T-cell (primary cell): ENCODE results near the gene ERBB2. TPM values are rescaled to one million over a fixed set of nuclear protein-coding genes. Genes with fewer than 3 reads are reported as not detected.

ENCODE experiments used
- ATAC-seq, 4 experiments: fragments of 200-7000 bp in 3 of 4; fragments of 150-1000 bp in 1 of 4; cut with Tn5 transposase; replicated peaks in 1 of 4; 1 replicate in 3 of 4; 2 replicates in 1 of 4; pipeline ENCODE4 v1.10.0; 2021; ENCODE audit warnings: moderate library complexity in 3 of 4, mild to moderate bottlenecking in 2 of 4, moderate number of reproducible peaks in 1 of 4
- CTCF ChIA-PET, 2 donors: fragments of 300-600 bp; sonication (Branson Sonifier 250); formaldehyde crosslinking; loops; one replicate each; lab custom pipeline; 2022; ENCODE audit warnings: antibody characterized with exemption in 2 of 2; lab: Charles Lee
- POLR2A ChIA-PET, 2 donors: fragments of 300-600 bp; sonication (Branson Sonifier 250); formaldehyde crosslinking; loops; one replicate each; lab custom pipeline; 2022; ENCODE audit warnings: antibody characterized with exemption in 2 of 2; lab: Charles Lee
- DNase-seq, 35 experiments: peaks; one replicate each; pipeline versions ENCODE4 v3.0.0 to v3.0.0-alpha.2; 2013 to 2023
- H3K27ac ChIP-seq: one replicate; pipeline ENCODE4 v1.5.1; 2013; ENCODE audit warnings: low read length
- H3K27me3 ChIP-seq, 2 experiments: replicated peaks in 1 of 2; 1 replicate in 1 of 2; 2 replicates in 1 of 2; pipeline versions ENCODE4 v1.6.1 to v1.7.0; 2013; ENCODE audit warnings: low read length in 1 of 2, mixed read lengths in 1 of 2; ENCODE audit not compliant: control insufficient read depth in 2 of 2, insufficient read depth in 2 of 2; ENCODE audit errors: extremely low read depth in 1 of 2
- H3K36me3 ChIP-seq, 2 donors: 1 replicate in 1 of 2; 2 replicates in 1 of 2; pipeline versions ENCODE4 v1.6.1 to v1.7.0; 2013; ENCODE audit warnings: low read length in 1 of 2; ENCODE audit not compliant: control insufficient read depth in 2 of 2, insufficient read depth in 1 of 2; ENCODE audit errors: extremely low read depth in 1 of 2
- H3K4me1 ChIP-seq, 2 experiments: 1 replicate in 1 of 2; 2 replicates in 1 of 2; pipeline versions ENCODE4 v1.6.1 to v1.7.0; 2013; ENCODE audit warnings: low read length in 2 of 2, mixed read lengths in 1 of 2; ENCODE audit not compliant: insufficient read depth in 2 of 2, control insufficient read depth in 1 of 2; ENCODE audit errors: extremely low read depth in 1 of 2
- H3K4me3 ChIP-seq, 2 donors: 1 replicate in 1 of 2; 2 replicates in 1 of 2; pipeline versions ENCODE4 v1.5.1 to v1.7.0; 2013; ENCODE audit warnings: mild to moderate bottlenecking in 2 of 2, low read length in 1 of 2, moderate library complexity in 1 of 2; ENCODE audit not compliant: control insufficient read depth in 1 of 2; ENCODE audit errors: extremely low read depth in 1 of 2
- H3K9me3 ChIP-seq: 2 replicates; pipeline ENCODE4 v1.7.0; 2013
- H3K27ac Mint-ChIP-seq, 2 donors: one replicate each; pipeline ENCODE4 v1.8.0; 2020 to 2021; ENCODE audit warnings: mild to moderate bottlenecking in 2 of 2, mixed read lengths in 2 of 2
- H3K27me3 Mint-ChIP-seq, 2 donors: one replicate each; pipeline ENCODE4 v1.8.0; 2021 to 2022; ENCODE audit warnings: mixed read lengths in 2 of 2
- H3K36me3 Mint-ChIP-seq: one replicate; pipeline ENCODE4 v1.8.0; 2021; ENCODE audit warnings: mixed read lengths
- H3K4me1 Mint-ChIP-seq, 3 donors: one replicate each; pipeline ENCODE4 v1.8.0; 2020 to 2022; ENCODE audit warnings: mixed read lengths in 3 of 3, mild to moderate bottlenecking in 1 of 3
- H3K4me3 Mint-ChIP-seq, 3 donors: one replicate each; pipeline ENCODE4 v1.8.0; 2020 to 2022; ENCODE audit warnings: mild to moderate bottlenecking in 3 of 3, mixed read lengths in 3 of 3, moderate library complexity in 3 of 3
- H3K9me3 Mint-ChIP-seq, 3 donors: one replicate each; pipeline ENCODE4 v1.8.0; 2020 to 2022; ENCODE audit warnings: mixed read lengths in 3 of 3
- WGBS: methylation state at CpG from one replicate; pipeline ENCODE4 v1.1.5; 2013; ENCODE audit warnings: missing lambda C conversion rate; ENCODE audit not compliant: insufficient coverage; 5-methylcytosine and 5-hydroxymethylcytosine counted together
- total RNA-seq, 35 experiments: library from RNA in 6 of 35; stranded (reverse) in 6 of 35; fragments of 120-200 nt in 1 of 35; gene quantifications; one replicate each; pipeline versions ENCODE4 v1.2.1 to v1.2.4 and lab custom pipeline; 2013 to 2026

Gene ERBB2
- total RNA-seq, 5 donors from 2014 or later (not counting 1 experiment from before 2014, with no cell fraction given): 4.1 to 8.8 (median 6.0) TPM

DNA sequence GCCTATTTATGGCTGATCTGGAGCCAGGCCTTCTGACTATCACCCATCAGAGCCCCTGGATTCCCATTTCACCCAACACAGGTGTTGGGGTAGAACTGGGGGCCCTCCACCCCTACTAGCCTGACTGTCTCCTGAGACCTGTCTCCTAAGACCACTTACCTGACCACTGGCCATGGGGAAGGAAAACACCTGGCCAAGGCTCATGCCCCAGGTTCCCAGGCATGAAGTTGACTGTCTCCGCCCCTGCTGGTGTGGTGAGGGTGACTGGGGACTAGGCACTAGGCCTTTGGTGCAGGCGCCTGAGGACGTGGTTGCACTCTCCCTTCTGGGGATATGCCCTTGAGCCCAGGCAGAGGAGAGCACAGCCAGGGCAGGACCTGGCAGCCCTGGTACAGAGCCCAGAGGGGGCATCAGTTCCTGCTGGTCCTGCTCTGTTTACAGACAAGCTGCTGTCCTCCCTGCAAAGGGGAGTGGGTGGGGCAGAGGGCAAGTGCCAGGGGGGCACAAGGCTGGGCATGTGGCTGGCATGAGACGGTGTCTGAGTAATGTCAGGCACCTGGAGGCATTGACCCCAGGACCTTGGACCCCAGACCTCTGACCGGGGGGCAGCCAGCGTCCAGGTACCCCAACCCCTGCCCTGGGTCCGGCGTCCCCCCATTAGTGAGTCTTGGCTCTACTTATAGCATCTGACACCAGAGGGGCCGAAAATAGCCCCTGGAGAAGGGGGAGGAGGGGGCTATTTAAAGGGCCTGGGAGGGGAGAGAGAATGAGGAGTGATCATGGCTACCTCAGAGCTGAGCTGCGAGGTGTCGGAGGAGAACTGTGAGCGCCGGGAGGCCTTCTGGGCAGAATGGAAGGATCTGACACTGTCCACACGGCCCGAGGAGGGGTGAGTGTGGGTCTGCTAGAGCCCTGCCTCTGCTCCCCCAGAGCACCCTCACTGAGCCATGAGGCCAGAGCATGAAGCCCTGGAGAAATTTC is 35.0 kb upstream of the ERBB2 start, which contains the start of gene TCAP:
TCAP (plus strand) TSS at position 769 of the 981 bp plus-strand sequence; CDS start at position 780, 11 bp downstream.
- H3K4me3 Mint-ChIP-seq: peak within 1 kb of the TSS in 1 of 3 donors; percentile 59
- H3K9me3 Mint-ChIP-seq: no peaks in the 10 kb centered on the region
- Histone ChIP-seq H3K9me3 (no peaks in the 10 kb centered on the region), H3K27ac (no peak within 1 kb of the TSS), H3K36me3 (peaks cover 9 to 31% of the 10 kb centered on the region in 2 donors), H3K27me3 (peaks cover 0 to 41% of the 10 kb centered on the region in 2 experiments), H3K4me3 (no peak within 1 kb of the TSS), H3K4me1 (peaks cover 6 to 48% of the 10 kb centered on the region in 2 experiments)
- ChIA-PET POLR2A (no interaction called here), CTCF (interaction anchor here in 1 of 2 donors (1.0 kb wide), 1 partner anchor 23 kb away, joined by 3 read pairs; the partner anchor contains the start of gene PGAP3)
- peaks cover 15% of the 10 kb centered on the region for H3K36me3 Mint-ChIP-seq
- H3K27ac Mint-ChIP-seq: peak within 1 kb of the TSS in 1 of 2 donors; percentile 19
- peaks cover 10 to 19% (median 16%) of the 10 kb centered on the region in 3 donors for H3K4me1 Mint-ChIP-seq
- 82% methylated on average over 6 of the region's 15 CpGs for WGBS
- peaks cover 12 to 16% of the 10 kb centered on the region in 2 donors for H3K27me3 Mint-ChIP-seq
- ATAC-seq: no peak
- no peak for DNase-seq

DNA sequence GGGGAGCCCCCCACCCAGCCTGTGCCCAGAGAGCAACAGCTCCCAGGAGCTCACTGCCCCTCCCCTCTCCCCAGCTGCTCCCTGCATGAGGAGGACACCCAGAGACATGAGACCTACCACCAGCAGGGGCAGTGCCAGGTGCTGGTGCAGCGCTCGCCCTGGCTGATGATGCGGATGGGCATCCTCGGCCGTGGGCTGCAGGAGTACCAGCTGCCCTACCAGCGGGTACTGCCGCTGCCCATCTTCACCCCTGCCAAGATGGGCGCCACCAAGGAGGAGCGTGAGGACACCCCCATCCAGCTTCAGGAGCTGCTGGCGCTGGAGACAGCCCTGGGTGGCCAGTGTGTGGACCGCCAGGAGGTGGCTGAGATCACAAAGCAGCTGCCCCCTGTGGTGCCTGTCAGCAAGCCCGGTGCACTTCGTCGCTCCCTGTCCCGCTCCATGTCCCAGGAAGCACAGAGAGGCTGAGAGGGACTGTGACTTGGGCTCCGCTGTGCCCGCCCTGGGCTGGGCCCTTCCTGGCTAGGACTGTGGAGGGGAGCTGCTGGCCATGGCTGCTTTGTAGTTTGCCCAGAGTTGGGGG is 34.1 kb upstream of the ERBB2 start:
- peak in 3 of 4 experiments; percentile 13 to 36 (median 21) for ATAC-seq
- peaks cover 2 to 40% of the 10 kb centered on the region in 2 experiments for H3K4me1 ChIP-seq
- peak overlapping the region in 1 of 3 donors; percentile 59 for H3K4me3 Mint-ChIP-seq
- CTCF ChIA-PET: interaction anchor here (1.0 to 1.6 kb wide), 2 partner anchors 12 to 22 kb away, joined by 3 to 4 read pairs; partner anchors contain the start of gene PGAP3 (in 1 of the 2)
- POLR2A ChIA-PET: no interaction called here
- DNase-seq: peak in 1 of 35 experiments; percentile 36
- no peak overlapping the region for H3K27ac ChIP-seq
- H3K4me1 Mint-ChIP-seq: peaks cover 9 to 17% (median 15%) of the 10 kb centered on the region in 3 donors
- H3K27me3 ChIP-seq: peaks cover 0 to 49% of the 10 kb centered on the region in 2 experiments
- peaks cover 12 to 16% of the 10 kb centered on the region in 2 donors for H3K27me3 Mint-ChIP-seq
- H3K36me3 ChIP-seq: peaks cover 5 to 22% of the 10 kb centered on the region in 2 donors
- no peak overlapping the region for H3K27ac Mint-ChIP-seq
- H3K36me3 Mint-ChIP-seq: peaks cover 9% of the 10 kb centered on the region
- no peaks in the 10 kb centered on the region for H3K9me3 Mint-ChIP-seq
- no peaks in the 10 kb centered on the region for H3K9me3 ChIP-seq
- H3K4me3 ChIP-seq: no peak overlapping the region
- WGBS: 63% methylated on average over 12 of the region's 17 CpGs

DNA sequence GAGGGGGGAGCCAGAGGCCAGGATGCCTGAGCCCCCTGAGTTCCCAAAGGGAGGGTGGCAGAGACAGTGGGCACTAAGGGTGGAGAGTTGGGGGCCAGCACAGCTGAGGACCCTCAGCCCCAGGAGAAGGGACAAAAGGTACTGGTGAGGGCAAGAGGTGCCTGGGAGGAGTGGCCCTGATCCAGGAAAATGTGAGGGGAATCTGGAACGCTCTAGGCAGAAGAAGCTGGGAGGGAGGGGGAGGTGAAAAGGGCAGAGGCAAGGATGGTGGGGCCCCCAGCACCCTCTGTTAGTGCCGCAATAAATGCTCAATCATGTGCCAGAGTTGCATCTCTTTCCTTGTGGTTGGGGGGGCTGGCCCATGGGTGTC is 33.6 kb upstream of the ERBB2 start:
- Mint-ChIP-seq H3K9me3 (no peaks in the 10 kb centered on the region), H3K27ac (no peak overlapping the region), H3K27me3 (peaks cover 12 to 16% of the 10 kb centered on the region in 2 donors), H3K36me3 (peaks cover 5% of the 10 kb centered on the region), H3K4me1 (peaks cover 9 to 15% (median 13%) of the 10 kb centered on the region in 3 donors), H3K4me3 (peak overlapping the region in 1 of 3 donors; percentile 59)
- DNase-seq (no peak), ATAC-seq (no peak)
- Histone ChIP-seq H3K4me3 (no peak overlapping the region), H3K27me3 (peaks cover 0 to 54% of the 10 kb centered on the region in 2 experiments), H3K27ac (no peak overlapping the region), H3K9me3 (no peaks in the 10 kb centered on the region), H3K36me3 (peaks cover 5 to 17% of the 10 kb centered on the region in 2 donors), H3K4me1 (peaks cover 2 to 35% of the 10 kb centered on the region in 2 experiments)
- POLR2A ChIA-PET: interaction anchor here in 1 of 2 donors (0.6 kb wide), 1 partner anchor 293 kb away, joined by 5 read pairs; no protein-coding TSS in a partner anchor
- 100% methylated on average over 1 of the region's 2 CpGs for WGBS
- CTCF ChIA-PET: interaction anchor here (1.0 to 1.6 kb wide), 3 partner anchors 13 to 45 kb away, joined by 3 to 4 read pairs (median 3); partner anchors contain the start of gene PGAP3 (in 1 of the 2)

DNA sequence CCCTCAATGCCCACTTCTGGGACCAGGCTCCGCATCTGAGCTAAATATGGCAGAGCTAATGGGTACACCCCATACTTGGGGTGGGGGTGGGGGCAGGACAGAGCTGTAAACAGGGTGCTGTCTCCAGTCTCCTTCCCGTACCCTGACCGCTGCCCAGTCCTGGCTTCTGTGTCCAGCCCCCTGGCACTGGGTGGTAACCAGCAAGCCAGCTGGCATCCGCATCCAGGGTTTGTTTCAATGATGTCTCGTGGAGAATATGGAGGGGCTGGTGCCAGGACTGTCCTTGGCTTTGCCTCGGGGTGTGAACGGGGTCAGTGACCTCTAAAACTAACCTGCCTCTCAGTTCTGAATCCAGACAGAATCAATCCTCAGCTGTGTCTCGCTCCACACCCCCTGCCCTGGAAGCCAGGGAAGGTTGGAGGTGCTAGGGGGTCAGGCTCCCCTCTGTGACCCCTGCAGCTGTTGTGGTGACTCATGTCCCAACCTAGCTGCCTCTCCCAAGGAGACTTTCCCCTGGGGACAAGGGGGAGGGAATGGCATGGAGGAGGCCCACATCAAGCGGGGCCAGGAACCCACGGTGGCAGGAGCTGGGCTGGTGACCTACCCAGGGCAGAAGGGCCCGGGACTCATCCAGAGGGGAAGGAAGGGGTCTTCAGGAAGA is 33.1 kb upstream of the ERBB2 start:
- Mint-ChIP-seq H3K9me3 (no peaks in the 10 kb centered on the region), H3K27ac (no peak overlapping the region), H3K36me3 (peaks cover under 1% of the 10 kb centered on the region), H3K4me1 (peaks cover 8 to 13% (median 10%) of the 10 kb centered on the region in 3 donors), H3K4me3 (peak overlapping the region in 2 of 3 donors; percentile 57 to 59), H3K27me3 (peaks cover 12 to 16% of the 10 kb centered on the region in 2 donors)
- CTCF ChIA-PET: interaction anchor here (0.6 to 1.6 kb wide), 5 partner anchors 13 to 88 kb away, joined by 3 to 10 read pairs (median 4); no protein-coding TSS in a partner anchor
- no peak for ATAC-seq
- peaks cover 5 to 12% of the 10 kb centered on the region in 2 donors for H3K36me3 ChIP-seq
- WGBS: 78% methylated on average over 7 of the region's 11 CpGs
- H3K4me1 ChIP-seq: peaks cover 2 to 31% of the 10 kb centered on the region in 2 experiments
- no peaks in the 10 kb centered on the region for H3K9me3 ChIP-seq
- no peak overlapping the region for H3K27ac ChIP-seq
- no peak overlapping the region for H3K4me3 ChIP-seq
- DNase-seq: no peak
- POLR2A ChIA-PET: interaction anchor here (0.6 kb wide), 2 partner anchors 86 to 294 kb away, joined by 5 to 10 read pairs; no protein-coding TSS in a partner anchor
- H3K27me3 ChIP-seq: peaks cover 0 to 59% of the 10 kb centered on the region in 2 experiments

DNA sequence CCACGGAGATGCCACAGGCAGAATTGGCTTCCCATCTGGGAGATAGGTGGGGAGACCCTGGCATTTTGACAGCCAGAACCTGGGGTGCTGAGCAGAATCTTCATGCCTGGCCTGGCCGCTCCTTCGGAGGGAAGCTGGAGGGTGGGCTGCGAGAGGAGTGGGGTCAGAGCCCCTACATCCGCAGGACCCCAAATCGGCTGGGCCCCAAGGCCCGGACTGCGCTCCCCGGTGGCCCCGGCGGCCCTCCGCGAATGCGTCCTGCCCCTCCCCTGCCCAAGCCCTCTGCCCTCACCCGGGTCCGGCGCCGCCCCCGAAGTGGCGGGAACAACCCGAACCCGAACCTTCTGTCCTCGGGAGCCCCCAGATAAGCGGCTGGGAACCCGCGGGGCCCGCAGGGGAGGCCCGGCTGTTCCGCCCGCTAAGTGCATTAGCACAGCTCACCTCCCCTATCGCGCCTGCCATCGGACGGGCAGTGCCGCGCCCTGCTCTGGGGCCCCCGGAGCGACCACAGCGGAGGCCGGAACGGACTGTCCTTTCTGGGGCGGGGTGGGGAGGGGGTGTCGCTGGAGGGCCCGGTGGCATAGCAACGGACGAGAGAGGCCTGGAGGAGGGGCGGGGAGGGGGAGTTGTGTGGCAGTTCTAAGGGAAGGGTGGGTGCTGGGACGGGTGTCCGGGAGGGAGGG is 32.5 kb upstream of the ERBB2 start:
- Mint-ChIP-seq H3K27me3 (peaks cover 12 to 18% of the 10 kb centered on the region in 2 donors), H3K9me3 (no peaks in the 10 kb centered on the region), H3K4me1 (peaks cover 13 to 18% (median 14%) of the 10 kb centered on the region in 3 donors), H3K36me3 (no peaks in the 10 kb centered on the region), H3K4me3 (peak overlapping the region; percentile 54 to 60 (median 59)), H3K27ac (no peak overlapping the region)
- Histone ChIP-seq H3K27me3 (peaks cover 0 to 60% of the 10 kb centered on the region in 2 experiments), H3K4me1 (peaks cover 2 to 35% of the 10 kb centered on the region in 2 experiments), H3K36me3 (peaks cover 5 to 6% of the 10 kb centered on the region in 2 donors), H3K9me3 (no peaks in the 10 kb centered on the region), H3K4me3 (peak overlapping the region in 1 of 2 donors; percentile 30), H3K27ac (no peak overlapping the region)
- 20% methylated on average over 41 of the region's 49 CpGs for WGBS
- POLR2A ChIA-PET: interaction anchor here in 1 of 2 donors (0.6 kb wide), 1 partner anchor 86 kb away, joined by 10 read pairs; no protein-coding TSS in a partner anchor
- CTCF ChIA-PET: interaction anchor here (0.6 to 1.6 kb wide), 5 partner anchors 14 to 88 kb away, joined by 3 to 10 read pairs (median 4); no protein-coding TSS in a partner anchor
- DNase-seq: peak in 4 of 35 experiments; percentile 22 to 29 (median 24)
- ATAC-seq: peak in 2 of 4 experiments; percentile 11 to 15
